Uterus (tissue), 2 donors: ENCODE data around the gene APAF1.

Experiments used
- CTCF ChIP-seq, 4 experiments: fragments of 200-600 bp in 2 of 4; fragments of 450-650 bp in 2 of 4; sonication (generic) in 2 of 4; IDR thresholded peaks; one replicate each; pipeline ENCODE4 v1.5.1; 2016 to 2019; ENCODE audit warnings: antibody characterized with exemption in 4 of 4, mild to moderate bottlenecking in 2 of 4, moderate library complexity in 1 of 4
- POLR2A ChIP-seq, 2 donors: fragments of 450-650 bp; IDR thresholded peaks; one replicate each; pipeline ENCODE4 v1.6.1; 2016; ENCODE audit warnings: antibody characterized with exemption in 2 of 2, mild to moderate bottlenecking in 1 of 2, moderate library complexity in 1 of 2

GRCh38 chr12:98724384-98725155, 79.5 kb downstream of the APAF1 start:
- no peak for TF ChIP-seq CTCF (IDR thresholded peaks at IDR 0.05)
- no peak for TF ChIP-seq POLR2A (IDR thresholded peaks at IDR 0.05)
